ENCODE results near the gene UBE2N. TPM values are rescaled to one million over a fixed set of nuclear protein-coding genes. Genes with fewer than 3 reads are reported as not detected.

UBE2N gene
- total RNA-seq, 1 donor from 2014 or later = 59.6 TPM

- DNase-seq (ENCODE audit: low read depth) = peak; percentile 65
Measured at GRCh38 chr12:93377252-93378195, 64.2 kb downstream of the UBE2N start, which contains the start of gene NUDT4. Gene NUDT4 (plus strand): TSS chr12:93377925. CDS start chr12:93378323, 398 bp downstream.

GRCh38 chr12:93376436-93377251 lies 65.1 kb downstream of the UBE2N start:
- no peak for TF ChIP-seq CTCF (IDR thresholded peaks at IDR 0.05; ENCODE audit: insufficient read depth, low read length, poor library complexity, severe bottlenecking)
- Histone ChIP-seq H3K4me3 (ENCODE audit: low read depth, low read length) (peak overlapping the region; percentile 54), H3K27me3 (ENCODE audit: control insufficient read depth, insufficient read depth, low read length) (no peaks in the 10 kb centered on the region), H3K36me3 (ENCODE audit: control insufficient read depth, insufficient read depth, low read length) (no peaks in the 10 kb centered on the region)
- DNase-seq (ENCODE audit: low read depth) = no peak

More at GRCh38 chr12:93377252-93378195, 64.2 kb downstream of the UBE2N start, which contains the start of gene NUDT4:
- Histone ChIP-seq H3K4me3 (ENCODE audit: low read depth, low read length) (peak within 1 kb of the TSS; percentile 75), H3K36me3 (ENCODE audit: control insufficient read depth, insufficient read depth, low read length) (no peaks in the 10 kb centered on the region), H3K27me3 (ENCODE audit: control insufficient read depth, insufficient read depth, low read length) (no peaks in the 10 kb centered on the region)
- TF ChIP-seq CTCF (IDR thresholded peaks at IDR 0.05; ENCODE audit: insufficient read depth, low read length, poor library complexity, severe bottlenecking) = no peak

GRCh38 chr12:93375906-93376305 lies 65.8 kb downstream of the UBE2N start:
- DNase-seq (ENCODE audit: low read depth) = no peak
- no peak for TF ChIP-seq CTCF (IDR thresholded peaks at IDR 0.05; ENCODE audit: insufficient read depth, low read length, poor library complexity, severe bottlenecking)
- Histone ChIP-seq H3K27me3 (ENCODE audit: control insufficient read depth, insufficient read depth, low read length) (no peaks in the 10 kb centered on the region), H3K36me3 (ENCODE audit: control insufficient read depth, insufficient read depth, low read length) (no peaks in the 10 kb centered on the region), H3K4me3 (ENCODE audit: low read depth, low read length) (no peak overlapping the region)

GRCh38 chr12:93373961-93374656 lies 67.6 kb downstream of the UBE2N start:
- no peak overlapping the region for H3K4me3 ChIP-seq (ENCODE audit: low read depth, low read length)
- H3K36me3 ChIP-seq (ENCODE audit: control insufficient read depth, insufficient read depth, low read length) = no peaks in the 10 kb centered on the region
- no peak for DNase-seq (ENCODE audit: low read depth)
- TF ChIP-seq CTCF (IDR thresholded peaks at IDR 0.05; ENCODE audit: insufficient read depth, low read length, poor library complexity, severe bottlenecking) = no peak
- H3K27me3 ChIP-seq (ENCODE audit: control insufficient read depth, insufficient read depth, low read length) = no peaks in the 10 kb centered on the region

GRCh38 chr12:93370947-93371346 lies 70.8 kb downstream of the UBE2N start:
- no peaks in the 10 kb centered on the region for H3K36me3 ChIP-seq (ENCODE audit: control insufficient read depth, insufficient read depth, low read length)
- no peaks in the 10 kb centered on the region for H3K27me3 ChIP-seq (ENCODE audit: control insufficient read depth, insufficient read depth, low read length)
- DNase-seq (ENCODE audit: low read depth) = no peak
- H3K4me3 ChIP-seq (ENCODE audit: low read depth, low read length) = no peak overlapping the region
- TF ChIP-seq CTCF (IDR thresholded peaks at IDR 0.05; ENCODE audit: insufficient read depth, low read length, poor library complexity, severe bottlenecking) = no peak

Data from kidney epithelial cell (primary cell).